ENCODE measurements around the gene GLT8D1. TPM values are rescaled to one million over a fixed set of nuclear protein-coding genes. Genes with fewer than 3 reads are reported as not detected.
A peak's percentile ranks its signal among the peaks of the same experiment; 100 is the strongest.

GLT8D1 gene
- total RNA-seq (10 to 100 TPM; 49.7 to 49.9 TPM), polyA plus RNA-seq (10 to 100 TPM; 61.1 to 68.8 TPM)

GRCh38 chr3:52705688-52706686 lies at the start of gene GLT8D1, which contains the start of gene SPCS1:
Gene GLT8D1 (minus strand): TSS chr3:52705791. CDS start chr3:52700460, 5,331 bp downstream.
Gene SPCS1 (plus strand): TSS chr3:52706106. CDS start chr3:52706247, 141 bp downstream.
- H3K27me3 ChIP-seq (ENCODE audit: insufficient read depth, low read length): no peaks in the 10 kb centered on the region
- no peaks in the 10 kb centered on the region for H3K27me3 Mint-ChIP-seq
- intact Hi-C loops (cut with micrococcal nuclease): loop anchor here (1.0 to 2.0 kb wide), 3 partner anchors 21 to 170 kb away; partner anchors contain the start of genes NEK4, PBRM1 and UQCC5
- peak within 1 kb of the TSS; percentile 92 to 98 (median 96) for H3K4me3 Mint-ChIP-seq
- POLR2A ChIA-PET (ENCODE audit: partially characterized antibody): interaction anchor here (0.9 to 3.6 kb wide), 15 partner anchors 10 to 427 kb away, joined by 3 to 26 read pairs (median 6); partner anchors contain the start of genes GNL3, NEK4, PBRM1 and WDR82
- H3K36me3 Mint-ChIP-seq: peaks cover 0 to 28% of the 10 kb centered on the region in 2 donors
- H3K4me1 Mint-ChIP-seq: peaks cover 16 to 41% (median 27%) of the 10 kb centered on the region in 4 donors
- DNase-seq: peak; percentile 88 to 92 (median 91)
- H3K27ac ChIP-seq (ENCODE audit: low read depth, low read length): peak within 1 kb of the TSS; percentile 87
- H3K4me3 ChIP-seq (ENCODE audit: low read length in 2 of 2): peak within 1 kb of the TSS; percentile 75 to 99
- peak within 1 kb of the TSS; percentile 95 to 99 (median 97) for H3K27ac Mint-ChIP-seq
- CTCF ChIA-PET (ENCODE audit: partially characterized antibody): no interaction called here
- H3K4me1 ChIP-seq (ENCODE audit: insufficient read depth, low read length): peaks cover 39% of the 10 kb centered on the region
- H3K36me3 ChIP-seq (ENCODE audit: insufficient read depth, low read length): peaks cover 12% of the 10 kb centered on the region
- no peaks in the 10 kb centered on the region for H3K9me3 ChIP-seq (ENCODE audit: control insufficient read depth in 1 of 2, low read length in 2 of 2)
- H3K9me3 Mint-ChIP-seq: no peaks in the 10 kb centered on the region

GRCh38 chr3:52754373-52754772 lies 48.8 kb upstream of the GLT8D1 start:
- Mint-ChIP-seq H3K27ac (no peak overlapping the region), H3K36me3 (peaks cover 46 to 61% of the 10 kb centered on the region in 2 donors), H3K4me3 (no peak overlapping the region), H3K4me1 (peaks cover 0 to 2% (median 0%) of the 10 kb centered on the region in 4 donors), H3K9me3 (no peaks in the 10 kb centered on the region), H3K27me3 (no peaks in the 10 kb centered on the region)
- Histone ChIP-seq H3K4me3 (ENCODE audit: low read length in 2 of 2) (no peak overlapping the region), H3K27ac (ENCODE audit: low read depth, low read length) (no peak overlapping the region), H3K4me1 (ENCODE audit: insufficient read depth, low read length) (no peaks in the 10 kb centered on the region), H3K27me3 (ENCODE audit: insufficient read depth, low read length) (no peaks in the 10 kb centered on the region), H3K36me3 (ENCODE audit: insufficient read depth, low read length) (peaks cover 3% of the 10 kb centered on the region), H3K9me3 (ENCODE audit: control insufficient read depth in 1 of 2, low read length in 2 of 2) (no peaks in the 10 kb centered on the region)
- no peak for DNase-seq
- intact Hi-C loops (cut with micrococcal nuclease): no loop called here
- CTCF ChIA-PET (ENCODE audit: partially characterized antibody): no interaction called here
- POLR2A ChIA-PET (ENCODE audit: partially characterized antibody): no interaction called here

GRCh38 chr3:52752045-52752660 lies 46.6 kb upstream of the GLT8D1 start:
- ChIA-PET CTCF (ENCODE audit: partially characterized antibody) (no interaction called here), POLR2A (ENCODE audit: partially characterized antibody) (no interaction called here)
- Mint-ChIP-seq H3K9me3 (no peaks in the 10 kb centered on the region), H3K36me3 (peaks cover 42 to 56% of the 10 kb centered on the region in 2 donors), H3K4me1 (no peaks in the 10 kb centered on the region), H3K4me3 (no peak overlapping the region), H3K27me3 (no peaks in the 10 kb centered on the region), H3K27ac (no peak overlapping the region)
- no peaks in the 10 kb centered on the region for H3K27me3 ChIP-seq (ENCODE audit: insufficient read depth, low read length)
- no peaks in the 10 kb centered on the region for H3K9me3 ChIP-seq (ENCODE audit: control insufficient read depth in 1 of 2, low read length in 2 of 2)
- peaks cover 4% of the 10 kb centered on the region for H3K36me3 ChIP-seq (ENCODE audit: insufficient read depth, low read length)
- H3K27ac ChIP-seq (ENCODE audit: low read depth, low read length): no peak overlapping the region
- H3K4me1 ChIP-seq (ENCODE audit: insufficient read depth, low read length): no peaks in the 10 kb centered on the region
- H3K4me3 ChIP-seq (ENCODE audit: low read length in 2 of 2): no peak overlapping the region
- no peak for DNase-seq
- intact Hi-C loops (cut with micrococcal nuclease): no loop called here

GRCh38 chr3:52743721-52744120 lies 38.1 kb upstream of the GLT8D1 start:
- H3K36me3 ChIP-seq (ENCODE audit: insufficient read depth, low read length): peaks cover 33% of the 10 kb centered on the region
- intact Hi-C loops (cut with micrococcal nuclease): loop anchor here (2.0 kb wide), 2 partner anchors 191 to 243 kb away; no protein-coding TSS in a partner anchor
- no peak overlapping the region for H3K4me3 Mint-ChIP-seq
- H3K4me3 ChIP-seq (ENCODE audit: low read length in 2 of 2): no peak overlapping the region
- H3K4me1 ChIP-seq (ENCODE audit: insufficient read depth, low read length): no peaks in the 10 kb centered on the region
- peak overlapping the region in 2 of 7 donors; percentile 52 to 75 for H3K27ac Mint-ChIP-seq
- DNase-seq: no peak
- no peaks in the 10 kb centered on the region for H3K27me3 Mint-ChIP-seq
- H3K36me3 Mint-ChIP-seq: peaks cover 51 to 60% of the 10 kb centered on the region in 2 donors
- no peaks in the 10 kb centered on the region for H3K9me3 Mint-ChIP-seq
- ChIA-PET POLR2A (ENCODE audit: partially characterized antibody) (no interaction called here), CTCF (ENCODE audit: partially characterized antibody) (interaction anchor here (0.8 to 1.3 kb wide), 3 partner anchors 193 to 365 kb away, joined by 3 to 6 read pairs (median 3); no protein-coding TSS in a partner anchor)
- H3K4me1 Mint-ChIP-seq: no peaks in the 10 kb centered on the region
- no peaks in the 10 kb centered on the region for H3K27me3 ChIP-seq (ENCODE audit: insufficient read depth, low read length)
- H3K9me3 ChIP-seq (ENCODE audit: control insufficient read depth in 1 of 2, low read length in 2 of 2): no peaks in the 10 kb centered on the region
- no peak overlapping the region for H3K27ac ChIP-seq (ENCODE audit: low read depth, low read length)

GRCh38 chr3:52743152-52743551 lies 37.6 kb upstream of the GLT8D1 start:
- Histone ChIP-seq H3K9me3 (ENCODE audit: control insufficient read depth in 1 of 2, low read length in 2 of 2) (no peaks in the 10 kb centered on the region), H3K27ac (ENCODE audit: low read depth, low read length) (no peak overlapping the region), H3K4me3 (ENCODE audit: low read length in 2 of 2) (no peak overlapping the region), H3K27me3 (ENCODE audit: insufficient read depth, low read length) (no peaks in the 10 kb centered on the region), H3K4me1 (ENCODE audit: insufficient read depth, low read length) (no peaks in the 10 kb centered on the region), H3K36me3 (ENCODE audit: insufficient read depth, low read length) (peaks cover 31% of the 10 kb centered on the region)
- intact Hi-C loops (cut with micrococcal nuclease): loop anchor here (2.0 kb wide), 2 partner anchors 192 to 244 kb away; no protein-coding TSS in a partner anchor
- POLR2A ChIA-PET (ENCODE audit: partially characterized antibody): no interaction called here
- no peaks in the 10 kb centered on the region for H3K9me3 Mint-ChIP-seq
- H3K27ac Mint-ChIP-seq: no peak overlapping the region
- CTCF ChIA-PET (ENCODE audit: partially characterized antibody): interaction anchor here (0.8 to 1.3 kb wide), 3 partner anchors 194 to 365 kb away, joined by 3 to 6 read pairs (median 3); no protein-coding TSS in a partner anchor
- no peak for DNase-seq
- no peaks in the 10 kb centered on the region for H3K27me3 Mint-ChIP-seq
- no peak overlapping the region for H3K4me3 Mint-ChIP-seq
- peaks cover 47 to 55% of the 10 kb centered on the region in 2 donors for H3K36me3 Mint-ChIP-seq
- H3K4me1 Mint-ChIP-seq: no peaks in the 10 kb centered on the region

- no peaks in the 10 kb centered on the region for H3K27me3 Mint-ChIP-seq
- no peaks in the 10 kb centered on the region for H3K27me3 ChIP-seq (ENCODE audit: insufficient read depth, low read length)
- CTCF ChIA-PET (ENCODE audit: partially characterized antibody): interaction anchor here (0.8 to 1.4 kb wide), 7 partner anchors 189 to 454 kb away, joined by 3 to 11 read pairs (median 3); no protein-coding TSS in a partner anchor
- POLR2A ChIA-PET (ENCODE audit: partially characterized antibody): no interaction called here
- no peak overlapping the region for H3K27ac Mint-ChIP-seq
- no peak overlapping the region for H3K4me3 ChIP-seq (ENCODE audit: low read length in 2 of 2)
- H3K36me3 ChIP-seq (ENCODE audit: insufficient read depth, low read length): peaks cover 31% of the 10 kb centered on the region
- H3K27ac ChIP-seq (ENCODE audit: low read depth, low read length): no peak overlapping the region
- H3K4me3 Mint-ChIP-seq: no peak overlapping the region
- H3K36me3 Mint-ChIP-seq: peaks cover 47 to 55% of the 10 kb centered on the region in 2 donors
- H3K4me1 ChIP-seq (ENCODE audit: insufficient read depth, low read length): no peaks in the 10 kb centered on the region
- H3K4me1 Mint-ChIP-seq: no peaks in the 10 kb centered on the region
- intact Hi-C loops (cut with micrococcal nuclease): loop anchor here (1.0 to 2.0 kb wide), 3 partner anchors 192 to 330 kb away; no protein-coding TSS in a partner anchor
- H3K9me3 Mint-ChIP-seq: no peaks in the 10 kb centered on the region
- H3K9me3 ChIP-seq (ENCODE audit: control insufficient read depth in 1 of 2, low read length in 2 of 2): no peaks in the 10 kb centered on the region
- DNase-seq: peak in 4 of 5 donors; percentile 16 to 33 (median 27)
Observed at GRCh38 chr3:52742418-52743041, 36.9 kb upstream of the GLT8D1 start.
